H1 (cell line): ENCODE data around the gene PEAK1. TPM values are rescaled to one million over a fixed set of nuclear protein-coding genes. Genes with fewer than 3 reads are reported as not detected.

ENCODE experiments used
- CHD1 ChIP-seq: IDR thresholded peaks from 2 replicates; pipeline ENCODE4 v1.6.1; 2012; ENCODE audit warnings: low read depth, low read length, improper control_type of control experiment
- HDAC2 ChIP-seq, 2 experiments: fragments of 300-600 bp in 1 of 2; sonication (generic) in 1 of 2; IDR thresholded peaks; 2 replicates each; pipeline ENCODE4 v1.6.1; 2011 to 2012; ENCODE audit warnings: low read depth in 2 of 2, low read length in 2 of 2, mild to moderate bottlenecking in 2 of 2, moderate library complexity in 2 of 2, borderline replicate concordance in 1 of 2, inconsistent platforms in 1 of 2
- KDM1A ChIP-seq: fragments of 200-600, 300-600 bp; sonication (generic); IDR thresholded peaks from 2 replicates; pipeline ENCODE4 v1.7.1; 2016; ENCODE audit warnings: mild to moderate bottlenecking, low read length, borderline replicate concordance
- MAFK ChIP-seq: IDR thresholded peaks from 2 replicates; pipeline ENCODE4 v1.6.1; 2012; ENCODE audit warnings: low read depth, mild to moderate bottlenecking, improper control_type of control experiment, low read length
- POLR2A ChIP-seq, 2 experiments: IDR thresholded peaks; 1 replicate in 1 of 2; 2 replicates in 1 of 2; pipeline ENCODE4 v1.6.1; 2011; ENCODE audit warnings: low read depth in 2 of 2, low read length in 2 of 2, mild to moderate bottlenecking in 2 of 2; ENCODE audit errors: control extremely low read depth in 1 of 2
- SIRT6 ChIP-seq: IDR thresholded peaks from one replicate; pipeline ENCODE4 v1.7.1; 2012; ENCODE audit warnings: low read length, inconsistent platforms
- SUZ12 ChIP-seq: fragments of 200-600 bp; sonication (generic); IDR thresholded peaks from 2 replicates; pipeline ENCODE4 v1.6.1; 2012; ENCODE audit warnings: mild to moderate bottlenecking, inconsistent platforms, low read length, moderate library complexity, mixed read lengths
- YY1 ChIP-seq: IDR thresholded peaks from 2 replicates; pipeline ENCODE4 v1.6.1; 2011; ENCODE audit warnings: low read depth, mild to moderate bottlenecking, low read length
- polyA plus RNA-seq, 7 experiments: library from polyadenylated mRNA; depleted of rRNA in 3 of 7; stranded (reverse) in 5 of 7; unstranded in 2 of 7; fragments of >200 nt in 5 of 7; fragments of 200-250 nt in 2 of 7; gene quantifications; 1 replicate in 5 of 7; 2 replicates in 1 of 7; 4 replicates in 1 of 7; pipeline versions ENCODE4 v1.2.1 to v1.2.3, GENCODE V29; 2011 to 2013; ENCODE audit warnings: missing spikeins in 2 of 7, mixed read lengths in 2 of 7
- total RNA-seq: library from RNA; stranded (reverse); fragmentation: NEBNext Ultra II Directional; extraction: Animal tissue kit (Norgen Biotek cat#: 25700); gene quantifications from 2 replicates; pipeline ENCODE4 v1.2.1, GENCODE V29; 2021
- TF ChIP-seq, protein P1 (sequence below): fragments of 300-600 bp; sonication (generic); IDR thresholded peaks from 2 replicates; pipeline ENCODE4 v1.7.1; 2012; ENCODE audit warnings: low read length, moderate library complexity, mild to moderate bottlenecking, inconsistent platforms; ENCODE audit not compliant: insufficient replicate concordance

The PEAK1 gene
- total and polyA plus RNA-seq, 2 of the 8 experiments (the other 6 are each of a cell fraction or from before 2014, with no cell fraction given), result 8.8 to 44.8 TPM

GRCh38 chr15:77287385-77287784 lies 132.5 kb downstream of the PEAK1 start (continued):
- TF ChIP-seq, protein P1, sequence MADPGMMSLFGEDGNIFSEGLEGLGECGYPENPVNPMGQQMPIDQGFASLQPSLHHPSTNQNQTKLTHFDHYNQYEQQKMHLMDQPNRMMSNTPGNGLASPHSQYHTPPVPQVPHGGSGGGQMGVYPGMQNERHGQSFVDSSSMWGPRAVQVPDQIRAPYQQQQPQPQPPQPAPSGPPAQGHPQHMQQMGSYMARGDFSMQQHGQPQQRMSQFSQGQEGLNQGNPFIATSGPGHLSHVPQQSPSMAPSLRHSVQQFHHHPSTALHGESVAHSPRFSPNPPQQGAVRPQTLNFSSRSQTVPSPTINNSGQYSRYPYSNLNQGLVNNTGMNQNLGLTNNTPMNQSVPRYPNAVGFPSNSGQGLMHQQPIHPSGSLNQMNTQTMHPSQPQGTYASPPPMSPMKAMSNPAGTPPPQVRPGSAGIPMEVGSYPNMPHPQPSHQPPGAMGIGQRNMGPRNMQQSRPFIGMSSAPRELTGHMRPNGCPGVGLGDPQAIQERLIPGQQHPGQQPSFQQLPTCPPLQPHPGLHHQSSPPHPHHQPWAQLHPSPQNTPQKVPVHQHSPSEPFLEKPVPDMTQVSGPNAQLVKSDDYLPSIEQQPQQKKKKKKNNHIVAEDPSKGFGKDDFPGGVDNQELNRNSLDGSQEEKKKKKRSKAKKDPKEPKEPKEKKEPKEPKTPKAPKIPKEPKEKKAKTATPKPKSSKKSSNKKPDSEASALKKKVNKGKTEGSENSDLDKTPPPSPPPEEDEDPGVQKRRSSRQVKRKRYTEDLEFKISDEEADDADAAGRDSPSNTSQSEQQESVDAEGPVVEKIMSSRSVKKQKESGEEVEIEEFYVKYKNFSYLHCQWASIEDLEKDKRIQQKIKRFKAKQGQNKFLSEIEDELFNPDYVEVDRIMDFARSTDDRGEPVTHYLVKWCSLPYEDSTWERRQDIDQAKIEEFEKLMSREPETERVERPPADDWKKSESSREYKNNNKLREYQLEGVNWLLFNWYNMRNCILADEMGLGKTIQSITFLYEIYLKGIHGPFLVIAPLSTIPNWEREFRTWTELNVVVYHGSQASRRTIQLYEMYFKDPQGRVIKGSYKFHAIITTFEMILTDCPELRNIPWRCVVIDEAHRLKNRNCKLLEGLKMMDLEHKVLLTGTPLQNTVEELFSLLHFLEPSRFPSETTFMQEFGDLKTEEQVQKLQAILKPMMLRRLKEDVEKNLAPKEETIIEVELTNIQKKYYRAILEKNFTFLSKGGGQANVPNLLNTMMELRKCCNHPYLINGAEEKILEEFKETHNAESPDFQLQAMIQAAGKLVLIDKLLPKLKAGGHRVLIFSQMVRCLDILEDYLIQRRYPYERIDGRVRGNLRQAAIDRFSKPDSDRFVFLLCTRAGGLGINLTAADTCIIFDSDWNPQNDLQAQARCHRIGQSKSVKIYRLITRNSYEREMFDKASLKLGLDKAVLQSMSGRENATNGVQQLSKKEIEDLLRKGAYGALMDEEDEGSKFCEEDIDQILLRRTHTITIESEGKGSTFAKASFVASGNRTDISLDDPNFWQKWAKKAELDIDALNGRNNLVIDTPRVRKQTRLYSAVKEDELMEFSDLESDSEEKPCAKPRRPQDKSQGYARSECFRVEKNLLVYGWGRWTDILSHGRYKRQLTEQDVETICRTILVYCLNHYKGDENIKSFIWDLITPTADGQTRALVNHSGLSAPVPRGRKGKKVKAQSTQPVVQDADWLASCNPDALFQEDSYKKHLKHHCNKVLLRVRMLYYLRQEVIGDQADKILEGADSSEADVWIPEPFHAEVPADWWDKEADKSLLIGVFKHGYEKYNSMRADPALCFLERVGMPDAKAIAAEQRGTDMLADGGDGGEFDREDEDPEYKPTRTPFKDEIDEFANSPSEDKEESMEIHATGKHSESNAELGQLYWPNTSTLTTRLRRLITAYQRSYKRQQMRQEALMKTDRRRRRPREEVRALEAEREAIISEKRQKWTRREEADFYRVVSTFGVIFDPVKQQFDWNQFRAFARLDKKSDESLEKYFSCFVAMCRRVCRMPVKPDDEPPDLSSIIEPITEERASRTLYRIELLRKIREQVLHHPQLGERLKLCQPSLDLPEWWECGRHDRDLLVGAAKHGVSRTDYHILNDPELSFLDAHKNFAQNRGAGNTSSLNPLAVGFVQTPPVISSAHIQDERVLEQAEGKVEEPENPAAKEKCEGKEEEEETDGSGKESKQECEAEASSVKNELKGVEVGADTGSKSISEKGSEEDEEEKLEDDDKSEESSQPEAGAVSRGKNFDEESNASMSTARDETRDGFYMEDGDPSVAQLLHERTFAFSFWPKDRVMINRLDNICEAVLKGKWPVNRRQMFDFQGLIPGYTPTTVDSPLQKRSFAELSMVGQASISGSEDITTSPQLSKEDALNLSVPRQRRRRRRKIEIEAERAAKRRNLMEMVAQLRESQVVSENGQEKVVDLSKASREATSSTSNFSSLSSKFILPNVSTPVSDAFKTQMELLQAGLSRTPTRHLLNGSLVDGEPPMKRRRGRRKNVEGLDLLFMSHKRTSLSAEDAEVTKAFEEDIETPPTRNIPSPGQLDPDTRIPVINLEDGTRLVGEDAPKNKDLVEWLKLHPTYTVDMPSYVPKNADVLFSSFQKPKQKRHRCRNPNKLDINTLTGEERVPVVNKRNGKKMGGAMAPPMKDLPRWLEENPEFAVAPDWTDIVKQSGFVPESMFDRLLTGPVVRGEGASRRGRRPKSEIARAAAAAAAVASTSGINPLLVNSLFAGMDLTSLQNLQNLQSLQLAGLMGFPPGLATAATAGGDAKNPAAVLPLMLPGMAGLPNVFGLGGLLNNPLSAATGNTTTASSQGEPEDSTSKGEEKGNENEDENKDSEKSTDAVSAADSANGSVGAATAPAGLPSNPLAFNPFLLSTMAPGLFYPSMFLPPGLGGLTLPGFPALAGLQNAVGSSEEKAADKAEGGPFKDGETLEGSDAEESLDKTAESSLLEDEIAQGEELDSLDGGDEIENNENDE, result no peak
- TF ChIP-seq HDAC2 (IDR thresholded peaks at IDR 0.05; ENCODE audit: borderline replicate concordance in 1 of 2, low read depth in 2 of 2, low read length in 2 of 2) (no peak), CHD1 (no peak), MAFK (no peak), POLR2A (IDR thresholded peaks at IDR 0.05; ENCODE audit: control extremely low read depth in 1 of 2, low read depth in 2 of 2, low read length in 2 of 2) (no peak), SIRT6 (no peak), KDM1A (no peak), YY1 (no peak), SUZ12 (no peak)
